A549 (cell line): Measurements from ENCODE around the gene MYH11. TPM values are rescaled to one million over a fixed set of nuclear protein-coding genes. Genes with fewer than 3 reads are reported as not detected.

Source experiments
- ATAC-seq, 2 experiments: fragments of 200-7000 bp in 1 of 2; fragments of >200 bp in 1 of 2; cut with Nextera tagmentation in 1 of 2; cut with Tn5 transposase in 1 of 2; 3 replicates each; pipeline versions ENCODE4 v1.8.0 to v1.9.1; 2018 to 2020; ENCODE audit warnings: mild to moderate bottlenecking in 1 of 2, moderate library complexity in 1 of 2
- CTCF ChIA-PET: fragments of 300-600 bp; sonication (Branson Sonifier 250); formaldehyde crosslinking; extraction: SDS; loops from one replicate; lab custom pipeline; 2021; ENCODE audit warnings: antibody characterized with exemption, inconsistent platforms; lab: Yijun Ruan, JAX
- POLR2A ChIA-PET: fragments of 350-600 bp; formaldehyde crosslinking; extraction: SDS; loops from one replicate; lab custom pipeline; 2021; ENCODE audit warnings: antibody characterized with exemption, inconsistent platforms; lab: Yijun Ruan, JAX
- DNase-seq, 2 experiments: peaks; one replicate each; pipeline versions ENCODE4 v3.0.0 to v3.0.0-alpha.2; 2011 to 2016; ENCODE audit warnings: low read depth in 1 of 2, low spot score in 1 of 2
- FAIRE-seq: peaks from 2 replicates; lab custom pipeline; 2011; peaks lifted over from hg19 to GRCh38; lab: Jason Lieb, UNC
- H3K27ac ChIP-seq, 2 experiments: fragments of >200 bp; sonication (Bioruptor Twin); formaldehyde crosslinking; 3 replicates each; pipeline ENCODE4 v1.5.1; 2016 to 2017
- H3K4me1 ChIP-seq: fragments of >200 bp; sonication (Bioruptor Twin); formaldehyde crosslinking; 3 replicates; pipeline ENCODE4 v1.6.1; 2016
- H3K4me2 ChIP-seq: fragments of >200 bp; sonication (Bioruptor Twin); formaldehyde crosslinking; 3 replicates; pipeline ENCODE4 v1.6.1; 2016
- H3K4me3 ChIP-seq: fragments of >200 bp; sonication (Bioruptor Twin); formaldehyde crosslinking; 3 replicates; pipeline ENCODE4 v1.5.1; 2016
- H3K9me3 ChIP-seq: fragments of >200 bp; sonication (Bioruptor Twin); formaldehyde crosslinking; 3 replicates; pipeline ENCODE4 v1.6.1; 2016
- CBX2 ChIP-seq: fragments of 200-600 bp; sonication (generic); IDR thresholded peaks from 2 replicates; pipeline ENCODE4 v1.6.1; 2016; ENCODE audit warnings: low read depth, mild to moderate bottlenecking, borderline replicate concordance
- CBX8 ChIP-seq: fragments of 200-600 bp; sonication (generic); IDR thresholded peaks from 2 replicates; pipeline ENCODE4 v1.6.1; 2016
- EHF ChIP-seq: fragments of 250-450 bp; sonication (Bioruptor Pico); IDR thresholded peaks from 2 replicates; pipeline ENCODE4 v1.5.0; 2020; ENCODE audit warnings: mild to moderate bottlenecking
- FOSB ChIP-seq: fragments of 250-450 bp; sonication (Bioruptor Pico); IDR thresholded peaks from 2 replicates; pipeline ENCODE4 v1.5.0; 2020; ENCODE audit warnings: mild to moderate bottlenecking, moderate library complexity
- FOXS1 ChIP-seq: fragments of 250-450 bp; sonication (Bioruptor Pico); IDR thresholded peaks from 2 replicates; pipeline ENCODE4 v1.5.0; 2020; ENCODE audit warnings: mild to moderate bottlenecking, moderate library complexity
- JUN ChIP-seq, 2 experiments: fragments of >200 bp; sonication (Bioruptor Twin); formaldehyde crosslinking; IDR thresholded peaks; 2 replicates in 1 of 2; 3 replicates in 1 of 2; pipeline ENCODE4 v1.6.1; 2016 to 2017
- JUNB ChIP-seq: fragments of >200 bp; sonication (Bioruptor Twin); formaldehyde crosslinking; IDR thresholded peaks from 2 replicates; pipeline ENCODE4 v1.6.1; 2016
- KDM5A ChIP-seq: fragments of 200-600 bp; sonication (generic); IDR thresholded peaks from 2 replicates; pipeline ENCODE4 v1.6.1; 2016; ENCODE audit warnings: antibody characterized with exemption, mild to moderate bottlenecking
- NFE2L2 ChIP-seq: fragments of 150-350 bp; conservative IDR thresholded peaks from 2 replicates; pipeline ENCODE4 v1.6.1; 2014; ENCODE audit warnings: low read length
- NR3C1 ChIP-seq: fragments of >200 bp; sonication (Bioruptor Twin); formaldehyde crosslinking; IDR thresholded peaks from 3 replicates; pipeline ENCODE4 v1.6.1; 2017
- PHF8 ChIP-seq: fragments of 200-600 bp; sonication (generic); IDR thresholded peaks from 2 replicates; pipeline ENCODE4 v1.6.1; 2016; ENCODE audit warnings: low read depth, mild to moderate bottlenecking, antibody characterized with exemption, moderate library complexity, borderline replicate concordance
- POLR2A ChIP-seq: IDR thresholded peaks from 2 replicates; pipeline ENCODE4 v1.6.1; 2012; ENCODE audit warnings: mild to moderate bottlenecking, low read length
- RAD21 ChIP-seq, 2 experiments: fragments of >200 bp in 1 of 2; sonication (Bioruptor Twin) in 1 of 2; formaldehyde crosslinking in 1 of 2; IDR thresholded peaks in 1 of 2; conservative IDR thresholded peaks in 1 of 2; 2 replicates in 1 of 2; 3 replicates in 1 of 2; pipeline ENCODE4 v1.6.1; 2012 to 2018; ENCODE audit warnings: inconsistent platforms in 1 of 2
- RCOR1 ChIP-seq: fragments of 150-350 bp; IDR thresholded peaks from 2 replicates; pipeline ENCODE4 v1.6.1; 2014; ENCODE audit warnings: antibody characterized with exemption, low read length, low read depth
- RNF2 ChIP-seq: fragments of 200-600 bp; sonication (generic); IDR thresholded peaks from 2 replicates; pipeline ENCODE4 v1.6.1; 2016; ENCODE audit warnings: low read depth, mild to moderate bottlenecking, antibody characterized with exemption, moderate library complexity, borderline replicate concordance
- SMC3 ChIP-seq: fragments of >200 bp; sonication (Bioruptor Twin); formaldehyde crosslinking; IDR thresholded peaks from 3 replicates; pipeline ENCODE4 v1.6.1; 2018; ENCODE audit warnings: inconsistent platforms
- SREBF2 ChIP-seq: fragments of 450-650 bp; IDR thresholded peaks from 2 replicates; pipeline ENCODE4 v1.6.1; 2014; ENCODE audit warnings: mild to moderate bottlenecking, moderate library complexity
- ZC3H11A ChIP-seq: fragments of 450-650 bp; IDR thresholded peaks from 2 replicates; pipeline ENCODE4 v1.6.1; 2014; ENCODE audit warnings: antibody characterized with exemption, mild to moderate bottlenecking
- ZNF302 ChIP-seq: fragments of 250-450 bp; sonication (Bioruptor Pico); IDR thresholded peaks from 2 replicates; pipeline ENCODE4 v1.9.0; 2021; ENCODE audit warnings: inconsistent platforms, mild to moderate bottlenecking, moderate library complexity
- WGBS: methylation state at CpG from one replicate; pipeline ENCODE4 v1.1.6; 2017; ENCODE audit errors: missing lambda C conversion rate; 5-methylcytosine and 5-hydroxymethylcytosine counted together
- polyA plus RNA-seq, 4 experiments: library from polyadenylated mRNA; depleted of rRNA in 3 of 4; stranded (reverse); fragments of >200 nt; fragmentation: RNase III in 1 of 4; extraction: RNeasy Plus Mini Kit Qiagen cat#74134 plus additional on column Dnase treatment in 1 of 4; gene quantifications; 2 replicates in 3 of 4; 3 replicates in 1 of 4; pipeline ENCODE4 v1.2.3, GENCODE V29; 2011 to 2017
- TF ChIP-seq, protein P1 (sequence below): fragments of 250-450 bp; sonication (Bioruptor Pico); IDR thresholded peaks from 2 replicates; pipeline ENCODE4 v1.5.0; 2020; ENCODE audit warnings: low read depth, mild to moderate bottlenecking, moderate library complexity
- TF ChIP-seq, protein P2 (sequence below): fragments of 450-650 bp; IDR thresholded peaks from 2 replicates; pipeline ENCODE4 v1.6.1; 2014; ENCODE audit warnings: antibody characterized with exemption

MYH11 gene
- polyA plus RNA-seq, 2 of the 4 experiments (the other 2 are of a cell fraction) = 0.03 to 0.09 TPM

DNA sequence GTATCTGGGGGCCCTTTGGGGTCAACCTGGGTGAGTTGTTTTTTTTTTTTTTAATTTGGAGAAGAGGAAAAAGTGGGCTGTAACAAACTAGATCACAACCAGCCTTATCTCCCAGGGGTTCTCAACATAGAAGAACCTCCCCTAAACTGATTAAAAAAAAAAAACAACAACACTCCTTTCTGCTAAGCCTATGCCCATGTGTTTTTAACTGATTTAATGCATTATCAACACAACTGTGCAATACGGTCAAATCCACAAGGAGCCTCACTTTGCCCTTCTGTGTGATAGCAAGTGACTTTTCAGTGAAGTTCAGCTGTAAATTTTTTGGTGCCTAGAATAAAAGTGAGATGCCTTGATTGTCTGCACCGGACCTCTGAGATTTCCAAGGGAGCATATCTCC lies 646 bp downstream of the MYH11 start:
- ATAC-seq = no peak
- Histone ChIP-seq H3K4me3 (no peak overlapping the region), H3K9me3 (no peaks in the 10 kb centered on the region), H3K4me1 (peaks cover 15% of the 10 kb centered on the region; the same call in 1 of the 3 replicates), H3K4me2 (no peak overlapping the region), H3K27ac (no peak overlapping the region)
- POLR2A ChIA-PET = no interaction called here
- WGBS = 45% methylated on average over 2 of the region's 2 CpGs
- no peak for FAIRE-seq
- no peak for DNase-seq
- CTCF ChIA-PET = no interaction called here
- TF ChIP-seq NR3C1 (no peak), JUNB (no peak), PHF8 (no peak), NFE2L2 (no peak), CBX8 (no peak)

DNA sequence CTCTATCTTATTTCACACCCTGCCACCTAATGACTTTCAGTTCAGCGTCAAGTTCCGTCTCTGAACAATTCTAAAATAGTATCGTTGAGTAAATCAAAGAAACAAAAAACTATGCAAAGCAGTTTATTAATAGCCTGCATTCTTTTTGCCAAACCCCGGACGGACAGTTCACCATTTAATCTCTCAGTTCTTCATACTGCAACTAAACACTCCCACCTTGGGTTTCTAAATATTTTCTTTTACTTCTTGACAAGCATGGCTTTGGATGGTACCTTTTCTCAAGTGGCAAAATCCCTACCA lies 1.2 kb downstream of the MYH11 start:
- ChIA-PET CTCF (no interaction called here), POLR2A (no interaction called here)
- no peak for TF ChIP-seq KDM5A
- no peak for TF ChIP-seq JUNB
- peaks cover 15% of the 10 kb centered on the region; the same call in 1 of the 3 replicates for H3K4me1 ChIP-seq
- ATAC-seq (no peak), FAIRE-seq (no peak), DNase-seq (no peak)
- no peak overlapping the region for H3K27ac ChIP-seq
- H3K4me3 ChIP-seq = no peak overlapping the region
- H3K4me2 ChIP-seq = no peak overlapping the region
- H3K9me3 ChIP-seq = no peaks in the 10 kb centered on the region
- 76% methylated on average over 5 of the region's 5 CpGs for WGBS

DNA sequence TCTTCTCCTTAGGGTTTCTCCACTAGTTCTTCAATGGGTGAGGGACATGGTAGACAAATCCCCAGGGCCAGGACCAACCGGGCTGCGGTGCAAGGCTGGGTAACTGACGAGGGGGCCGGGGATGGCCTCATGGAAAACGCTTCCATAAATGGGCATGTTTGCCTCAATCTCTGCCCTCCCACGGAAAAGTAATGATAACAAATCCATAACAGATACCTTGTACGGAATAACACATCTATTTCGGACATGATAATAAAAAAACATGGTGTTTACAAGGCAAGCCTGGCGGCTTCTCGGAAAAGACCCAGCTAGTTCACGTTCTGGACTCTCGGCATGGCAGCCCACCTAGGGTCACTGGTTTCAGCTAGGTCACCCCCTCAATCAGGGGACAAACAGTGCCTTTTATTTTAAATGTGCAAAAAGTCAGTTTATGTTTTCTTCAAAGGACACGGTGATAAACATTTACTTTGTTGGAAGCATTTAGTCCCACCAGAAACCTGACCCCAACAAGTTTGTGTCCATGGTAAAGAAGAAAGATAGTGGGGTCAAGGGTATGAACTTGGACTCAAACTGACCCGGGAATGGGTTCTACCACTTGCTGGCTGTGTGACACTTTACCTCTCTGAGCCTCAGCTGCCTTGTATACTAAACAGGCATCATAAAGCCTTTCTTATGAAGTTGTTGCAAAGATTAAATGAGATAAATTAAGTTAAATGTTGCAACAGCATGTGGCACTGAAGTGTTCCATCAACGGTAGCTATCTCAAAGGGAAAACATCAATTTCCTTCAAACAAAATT lies 1.7 kb downstream of the MYH11 start:
- TF ChIP-seq, protein P1, sequence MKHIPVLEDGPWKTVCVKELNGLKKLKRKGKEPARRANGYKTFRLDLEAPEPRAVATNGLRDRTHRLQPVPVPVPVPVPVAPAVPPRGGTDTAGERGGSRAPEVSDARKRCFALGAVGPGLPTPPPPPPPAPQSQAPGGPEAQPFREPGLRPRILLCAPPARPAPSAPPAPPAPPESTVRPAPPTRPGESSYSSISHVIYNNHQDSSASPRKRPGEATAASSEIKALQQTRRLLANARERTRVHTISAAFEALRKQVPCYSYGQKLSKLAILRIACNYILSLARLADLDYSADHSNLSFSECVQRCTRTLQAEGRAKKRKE (CRISPR knock-in tag) = no peak
- TF ChIP-seq CBX8 (no peak), JUN (IDR thresholded peaks at IDR 0.05) (no peak), SMC3 (no peak), FOSB (CRISPR knock-in tag) (no peak), POLR2A (no peak), KDM5A (no peak), RAD21 (conservative IDR thresholded peaks at IDR 0.05 in 1 of 2, IDR thresholded peaks at IDR 0.05 in 1 of 2) (no peak), SREBF2 (no peak)
- TF ChIP-seq, protein P2, sequence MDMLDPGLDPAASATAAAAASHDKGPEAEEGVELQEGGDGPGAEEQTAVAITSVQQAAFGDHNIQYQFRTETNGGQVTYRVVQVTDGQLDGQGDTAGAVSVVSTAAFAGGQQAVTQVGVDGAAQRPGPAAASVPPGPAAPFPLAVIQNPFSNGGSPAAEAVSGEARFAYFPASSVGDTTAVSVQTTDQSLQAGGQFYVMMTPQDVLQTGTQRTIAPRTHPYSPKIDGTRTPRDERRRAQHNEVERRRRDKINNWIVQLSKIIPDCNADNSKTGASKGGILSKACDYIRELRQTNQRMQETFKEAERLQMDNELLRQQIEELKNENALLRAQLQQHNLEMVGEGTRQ = no peak
- WGBS = 62% methylated on average over 15 of the region's 15 CpGs
- ChIA-PET POLR2A (no interaction called here), CTCF (no interaction called here)
- peaks cover 15% of the 10 kb centered on the region; the same call in 1 of the 3 replicates for H3K4me1 ChIP-seq
- no peak overlapping the region for H3K4me2 ChIP-seq
- DNase-seq (no peak), ATAC-seq (no peak), FAIRE-seq (no peak)
- H3K9me3 ChIP-seq = no peaks in the 10 kb centered on the region
- no peak overlapping the region for H3K4me3 ChIP-seq
- H3K27ac ChIP-seq = no peak overlapping the region

DNA sequence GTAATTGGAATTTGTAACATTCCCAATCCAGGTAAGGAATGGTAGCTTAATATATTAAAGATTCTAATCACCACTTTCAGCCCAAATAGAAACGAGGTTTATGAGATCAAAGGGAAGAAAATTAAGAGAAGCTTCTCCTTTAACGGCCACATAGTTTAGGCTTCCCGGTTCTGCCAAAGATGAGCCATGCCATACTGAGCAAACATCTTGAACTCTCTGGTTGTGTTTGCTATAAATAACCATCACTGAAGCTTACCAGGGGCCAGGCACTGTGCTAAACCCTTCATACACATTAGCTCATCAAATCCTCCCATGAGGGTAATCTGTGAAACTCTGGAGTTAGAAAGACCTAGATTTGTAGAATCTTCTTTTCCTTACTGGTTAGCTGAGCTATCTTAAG lies 2.8 kb downstream of the MYH11 start:
- H3K4me3 ChIP-seq = no peak overlapping the region
- POLR2A ChIA-PET = no interaction called here
- FAIRE-seq = no peak
- no peak for DNase-seq
- no peak for ATAC-seq
- 29% methylated on average over 3 of the region's 3 CpGs for WGBS
- H3K9me3 ChIP-seq = no peaks in the 10 kb centered on the region
- H3K27ac ChIP-seq = no peak overlapping the region
- H3K4me1 ChIP-seq = peaks cover 15% of the 10 kb centered on the region; the same call in 1 of the 3 replicates
- TF ChIP-seq EHF (CRISPR knock-in tag) (no peak), ZC3H11A (no peak), CBX2 (no peak), RCOR1 (no peak), FOXS1 (CRISPR knock-in tag) (no peak), KDM5A (no peak), ZNF302 (CRISPR knock-in tag) (no peak), NR3C1 (no peak), RNF2 (no peak), JUN (IDR thresholded peaks at IDR 0.05) (no peak)
- TF ChIP-seq, all 56 proteins: peak for 0
- CTCF ChIA-PET = interaction anchor here (0.6 to 1.8 kb wide), 5 partner anchors 11 to 76 kb away, joined by 3 to 5 read pairs (median 3); no protein-coding TSS in a partner anchor
- H3K4me2 ChIP-seq = no peak overlapping the region
